Glomerular endothelial cell (primary cell): ENCODE results near the gene RNGTT. TPM values are rescaled to one million over a fixed set of nuclear protein-coding genes. Genes with fewer than 3 reads are reported as not detected.
A peak's percentile ranks its signal among the peaks of the same experiment; 100 is the strongest.
"Not testable (repeated sequence)": the region's sequence is repeated elsewhere in the genome, so short reads cannot be mapped to it uniquely, and the experiment has no call there.

Source experiments
- DNase-seq: peaks from one replicate; pipeline ENCODE4 v3.0.0-alpha.2; 2011; ENCODE audit warnings: low read depth, low spot score; ENCODE audit errors: extremely low read depth
- total RNA-seq: library from RNA; depleted of rRNA; stranded (reverse); fragments of >200 nt; gene quantifications from 2 replicates; pipeline ENCODE4 v1.2.3, GENCODE V29; 2015

The RNGTT gene
- total RNA-seq, 1 donor from 2014 or later: 10.3 TPM

DNA sequence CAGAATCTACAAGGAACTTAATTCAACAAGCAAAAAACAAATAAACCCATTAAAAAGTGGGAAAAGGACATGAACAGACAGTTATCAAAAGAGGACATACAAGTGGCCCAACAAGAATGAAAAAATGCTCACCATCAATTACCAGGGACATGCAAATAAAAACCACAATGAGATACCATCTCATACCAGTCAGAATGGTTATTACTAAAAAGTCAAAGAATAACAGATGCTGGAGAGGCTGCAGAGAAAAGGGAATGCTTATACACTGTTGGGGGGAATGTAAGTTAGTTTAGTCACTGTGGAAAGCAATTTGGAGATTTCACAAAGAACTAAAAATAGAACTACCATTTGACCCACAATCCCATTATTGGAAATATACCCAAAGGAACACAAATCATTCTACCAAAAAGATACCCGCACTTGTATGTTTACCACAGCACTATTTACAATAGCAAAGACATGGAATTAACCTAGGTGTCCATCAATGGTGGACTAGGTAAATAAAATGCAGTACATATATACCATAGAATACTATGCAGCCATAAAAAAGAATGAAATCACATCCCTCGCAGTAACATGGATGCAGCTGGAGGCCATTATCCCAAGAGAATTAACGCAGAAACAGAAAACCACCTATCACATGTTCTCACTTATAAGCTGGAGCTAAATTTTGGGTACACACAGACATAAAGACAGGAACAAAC lies 48.4 kb downstream of the RNGTT start:
- no peak for DNase-seq

DNA sequence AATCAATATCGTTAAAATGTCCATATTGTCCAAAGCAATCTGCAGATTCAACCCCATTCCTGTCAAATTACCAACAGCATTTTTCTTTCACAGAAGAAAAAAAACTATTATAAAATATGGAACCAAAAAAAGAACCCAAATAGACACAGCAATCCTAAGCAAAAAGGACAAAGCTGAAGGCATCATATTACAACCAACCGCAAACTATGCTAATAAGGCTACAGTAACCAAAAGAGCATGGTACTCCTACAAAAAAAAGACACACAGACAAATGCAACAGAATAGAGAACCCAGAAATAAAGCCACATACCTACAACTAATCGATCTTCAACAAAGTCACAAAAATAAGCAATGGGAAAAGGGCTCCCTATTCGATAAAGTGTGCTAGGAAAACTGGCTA lies 49.2 kb downstream of the RNGTT start:
- DNase-seq: no peak

DNA sequence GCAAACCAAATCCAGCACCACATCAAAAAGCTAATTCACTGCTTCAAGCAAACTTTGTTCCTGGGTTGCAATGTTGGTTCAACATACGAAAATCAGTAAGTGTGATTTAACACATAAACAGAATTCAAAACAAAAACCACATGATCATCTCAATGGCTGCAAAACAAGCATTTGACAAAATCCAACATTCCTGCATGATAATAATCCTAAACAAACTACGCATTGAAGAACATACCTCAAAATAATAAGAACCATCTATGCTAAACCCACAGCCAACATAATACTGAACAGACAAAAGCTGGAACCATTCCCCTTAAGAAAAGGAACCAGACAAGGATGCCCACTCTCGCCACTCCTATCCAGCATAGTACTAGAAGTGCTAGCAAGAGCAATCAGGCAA lies 49.9 kb downstream of the RNGTT start:
- DNase-seq: no peak

DNA sequence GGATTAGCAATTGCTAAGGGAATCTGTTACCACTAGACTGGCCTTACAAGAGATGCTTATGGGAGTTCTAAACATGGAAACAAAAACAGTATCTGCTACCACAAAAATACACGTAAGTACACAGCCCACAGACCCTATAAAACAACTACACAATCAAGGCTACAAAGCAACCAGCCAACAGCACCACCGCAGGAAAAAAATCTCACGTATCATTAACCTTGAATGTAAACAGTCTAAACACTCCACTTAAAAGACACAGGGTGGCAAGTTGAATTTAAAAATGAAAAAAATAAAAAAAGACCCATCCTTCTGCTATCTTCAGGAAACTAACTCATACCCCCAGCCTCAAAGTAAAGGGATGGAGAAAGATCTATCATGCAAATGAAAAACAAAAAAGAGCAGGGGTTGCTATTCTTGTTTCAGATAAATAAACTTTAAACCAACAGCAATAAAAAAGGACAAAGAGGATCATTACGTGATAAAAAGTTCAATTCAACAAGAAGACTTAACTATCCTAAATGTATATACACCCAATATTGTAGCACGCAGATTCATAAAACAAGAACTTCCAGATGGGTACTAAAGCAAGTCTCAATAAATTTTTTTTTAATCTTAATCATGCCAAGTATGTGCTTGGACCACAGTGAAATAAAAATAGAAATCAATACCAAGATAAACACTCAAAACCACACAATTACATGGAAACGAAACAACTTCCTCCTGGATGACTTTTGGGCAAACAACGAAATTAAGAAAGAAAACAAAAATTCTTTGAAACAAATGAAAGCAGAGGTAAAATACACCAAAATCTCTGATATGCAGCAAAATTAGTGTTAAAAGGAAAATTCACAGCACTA lies 52.3 kb downstream of the RNGTT start:
- no peak for DNase-seq

DNA sequence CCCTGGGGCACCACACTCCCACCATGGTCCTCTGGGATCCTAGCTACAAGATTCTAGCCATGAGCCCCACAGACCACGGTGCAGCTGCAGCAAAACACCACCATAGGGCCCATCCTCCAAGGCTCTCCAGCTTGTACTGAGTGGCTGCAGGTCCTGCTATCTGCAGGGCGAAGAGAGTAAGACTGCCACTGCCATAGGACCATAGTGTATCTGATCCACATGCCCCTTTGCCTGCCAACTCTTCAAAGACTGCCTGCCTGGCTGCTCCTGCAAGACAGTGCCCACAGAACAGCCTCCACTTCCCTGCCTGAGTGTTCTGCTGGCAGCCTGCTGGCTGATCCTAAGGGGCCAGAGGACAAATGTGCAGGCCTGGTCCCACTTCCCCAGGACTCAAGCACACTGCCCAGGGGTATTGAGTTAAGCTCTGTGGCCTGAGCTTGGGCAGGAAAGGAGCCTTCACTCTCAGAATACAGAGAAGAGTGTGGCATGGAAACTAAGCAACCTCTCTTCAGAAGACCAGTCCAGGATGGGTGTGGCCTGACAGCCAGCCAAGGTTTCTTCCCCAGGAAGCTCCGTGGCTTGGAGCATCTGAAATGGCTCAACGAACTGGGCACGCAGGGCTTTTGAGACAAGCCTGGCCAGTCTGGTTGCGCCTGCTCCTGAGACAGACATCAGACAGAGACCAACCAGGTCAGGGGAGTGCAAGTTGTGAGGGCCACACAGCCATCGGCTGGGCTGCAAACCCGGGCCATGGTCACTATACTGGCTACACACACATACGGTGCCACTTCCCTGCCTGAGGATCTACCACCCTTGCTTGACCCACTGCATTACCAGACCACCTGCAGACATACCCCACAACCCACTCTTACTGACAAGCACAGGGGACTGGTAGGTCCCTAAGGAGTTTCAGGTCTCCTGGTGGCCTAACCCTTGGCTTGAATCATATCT lies 54.5 kb downstream of the RNGTT start:
- DNase-seq: no peak

DNA sequence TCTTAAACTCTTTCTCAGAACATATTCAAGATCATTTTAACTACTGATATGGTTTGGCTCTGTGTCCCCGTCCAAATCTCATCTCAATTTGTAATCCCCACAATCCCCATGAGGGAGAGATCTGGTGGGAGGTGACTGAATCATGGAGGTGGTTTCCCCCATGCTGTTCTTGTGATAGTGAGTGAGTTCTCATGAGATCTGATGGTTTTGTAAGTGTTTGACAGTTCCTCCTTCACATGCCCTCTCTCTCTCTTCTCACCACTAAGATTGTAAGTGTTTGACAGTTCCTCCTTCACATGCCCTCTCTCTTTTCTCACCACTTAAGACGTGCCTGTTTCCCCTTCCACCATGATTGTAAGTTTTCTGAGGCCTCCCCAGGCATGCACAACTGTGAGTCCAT lies 56.3 kb downstream of the RNGTT start:
- not testable (repeated sequence) for DNase-seq

DNA sequence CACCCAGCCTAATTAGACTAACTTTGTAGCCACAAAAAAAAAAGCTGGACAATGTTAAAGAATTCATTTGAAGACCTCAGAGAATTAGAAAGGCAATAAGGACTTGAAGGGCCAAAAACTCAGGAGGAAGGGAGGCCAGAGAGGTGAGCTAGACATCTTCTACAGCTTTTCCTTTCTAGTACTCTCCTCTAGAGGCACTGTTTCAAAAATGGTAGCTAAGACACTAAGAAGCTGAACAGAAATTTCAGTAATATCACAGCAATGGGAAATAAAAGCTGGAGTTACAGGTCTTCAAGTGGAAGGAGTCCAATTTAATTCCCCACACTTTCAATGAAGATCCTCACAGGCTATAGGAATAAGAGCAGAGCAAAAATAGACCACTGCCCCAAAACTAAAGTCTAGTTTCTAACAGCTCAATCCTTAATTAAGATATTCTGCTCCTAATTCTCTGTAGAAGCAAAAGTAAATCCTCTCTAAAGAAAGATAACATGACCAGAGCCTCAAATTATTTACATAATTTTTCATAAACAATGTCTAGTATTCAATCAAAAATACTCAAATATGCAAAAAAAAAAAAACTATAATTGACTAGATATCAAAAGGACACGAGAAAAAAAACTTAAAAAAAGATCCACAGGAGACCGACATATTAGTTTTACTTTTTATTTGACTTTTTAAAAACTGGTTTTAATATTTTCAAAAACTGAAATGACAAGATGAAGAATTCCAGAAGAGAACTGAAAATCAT lies 63.7 kb downstream of the RNGTT start:
- DNase-seq: no peak

DNA sequence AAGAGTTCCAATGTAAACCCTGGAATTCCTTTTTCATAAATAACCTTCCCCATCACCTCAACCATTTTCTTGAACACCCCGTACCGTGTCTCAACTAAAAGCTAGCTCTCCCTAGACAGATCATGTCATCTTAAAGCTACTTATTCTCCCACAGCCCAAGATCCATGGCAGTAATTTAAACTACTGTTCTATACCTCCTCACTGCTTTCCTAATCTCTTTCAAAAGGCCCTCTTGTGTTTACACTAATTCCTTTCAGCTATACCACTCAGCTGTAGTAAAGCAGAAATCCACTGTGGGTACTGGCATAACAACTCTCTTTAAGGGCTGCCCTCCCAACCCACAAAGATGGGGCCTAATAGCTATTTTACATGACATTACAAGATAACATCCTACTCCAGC lies 67.5 kb downstream of the RNGTT start:
- DNase-seq: no peak

DNA sequence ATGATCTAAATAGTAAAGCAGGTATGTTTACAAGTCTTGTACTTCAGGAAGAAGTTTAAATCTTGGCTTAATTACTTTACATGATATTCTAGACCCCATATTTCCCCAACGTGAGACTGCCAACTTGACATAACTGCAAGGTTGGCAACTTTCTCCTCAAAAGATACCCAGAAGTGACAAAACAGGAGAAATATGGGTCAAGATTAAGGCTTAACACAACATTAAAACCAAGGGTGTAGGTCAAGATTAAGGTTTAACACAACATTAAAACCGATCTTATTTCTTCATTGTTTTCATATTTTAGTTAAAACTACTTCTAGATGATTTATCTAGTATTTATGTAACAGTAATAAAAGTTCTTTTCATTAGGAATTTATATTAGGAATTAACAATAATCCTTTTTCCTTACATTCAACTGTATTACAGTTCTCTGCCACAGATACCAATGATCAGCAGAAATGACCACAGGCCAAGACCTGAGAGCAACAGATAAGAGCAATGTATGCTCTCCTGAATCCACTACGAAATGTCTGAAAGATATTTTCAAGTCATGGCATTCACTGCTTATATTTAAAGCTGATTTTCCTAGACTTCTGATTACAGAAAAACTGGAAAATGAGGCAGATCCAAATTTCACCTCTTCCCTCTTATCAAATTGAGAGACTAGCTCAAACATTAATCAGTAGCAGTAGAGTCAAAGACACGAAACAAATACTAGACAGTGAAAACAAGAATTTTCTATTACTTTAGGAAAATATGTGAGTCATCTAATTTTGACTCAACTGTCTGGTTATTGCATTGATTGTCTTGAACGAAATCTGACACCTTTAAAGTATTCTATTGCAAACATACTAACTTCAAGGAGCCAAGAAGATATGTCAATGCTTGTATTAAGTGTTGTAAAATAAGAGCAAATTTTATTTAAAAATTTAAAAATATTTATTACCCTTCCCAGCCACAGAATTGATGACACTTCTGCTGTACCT lies 72.3 kb downstream of the RNGTT start:
- DNase-seq: no peak

DNA sequence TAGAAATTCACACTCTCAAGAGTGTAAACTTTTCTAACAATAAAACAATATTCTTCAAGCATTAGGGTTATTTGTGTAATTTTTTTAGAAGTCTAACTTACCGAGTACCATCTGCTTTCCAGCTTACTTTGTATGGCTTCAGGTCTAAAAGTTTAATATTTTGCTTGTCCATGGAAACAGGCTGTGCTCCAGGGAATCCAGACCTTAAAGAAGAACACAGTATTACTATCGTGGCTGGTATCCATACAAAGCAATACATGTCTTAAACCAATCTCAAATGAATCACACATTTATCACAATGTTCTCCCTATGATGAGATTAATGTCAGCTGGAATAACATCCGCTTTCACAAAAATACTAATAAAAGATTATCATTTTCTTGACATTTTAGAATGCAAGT lies 73.0 kb downstream of the RNGTT start:
- no peak for DNase-seq

DNA sequence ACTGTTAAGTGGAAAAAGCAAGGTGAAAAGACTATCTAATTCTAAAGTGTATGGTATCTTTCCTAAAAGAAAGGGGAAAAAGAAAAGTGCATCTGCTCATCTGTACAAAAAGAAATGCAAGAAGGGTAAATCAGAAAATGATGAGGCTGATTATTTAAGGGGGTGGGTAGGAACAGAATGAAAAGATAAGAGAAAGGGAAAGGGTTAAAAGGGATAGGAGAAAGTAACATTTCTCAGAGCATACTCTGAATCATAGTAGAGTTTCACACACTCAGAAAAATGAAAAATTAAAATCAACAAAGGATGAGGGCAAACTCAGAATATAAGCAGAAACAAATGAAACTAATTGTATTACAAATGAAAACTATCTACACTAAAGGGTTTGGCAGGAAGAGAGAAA lies 79.1 kb downstream of the RNGTT start:
- no peak for DNase-seq

DNA sequence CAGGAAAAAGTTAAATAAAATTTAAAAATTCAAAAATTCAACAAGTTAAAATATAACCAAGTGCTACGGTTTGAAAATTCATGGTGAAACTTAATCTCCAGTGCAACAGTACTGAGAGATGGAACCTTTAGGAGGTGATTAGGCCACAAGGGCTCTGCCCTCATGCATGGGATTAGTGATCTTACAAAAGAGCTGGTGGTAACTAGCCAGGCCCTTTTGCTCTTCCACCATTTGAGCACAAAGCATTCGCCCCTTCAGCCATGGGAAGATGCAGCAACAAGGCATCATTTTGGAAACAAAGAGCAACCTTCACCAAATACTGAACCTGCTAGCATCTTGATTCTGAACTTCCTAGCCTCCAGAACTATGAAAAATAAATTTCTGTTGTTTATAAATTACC lies 80.9 kb downstream of the RNGTT start:
- DNase-seq: no peak

DNA sequence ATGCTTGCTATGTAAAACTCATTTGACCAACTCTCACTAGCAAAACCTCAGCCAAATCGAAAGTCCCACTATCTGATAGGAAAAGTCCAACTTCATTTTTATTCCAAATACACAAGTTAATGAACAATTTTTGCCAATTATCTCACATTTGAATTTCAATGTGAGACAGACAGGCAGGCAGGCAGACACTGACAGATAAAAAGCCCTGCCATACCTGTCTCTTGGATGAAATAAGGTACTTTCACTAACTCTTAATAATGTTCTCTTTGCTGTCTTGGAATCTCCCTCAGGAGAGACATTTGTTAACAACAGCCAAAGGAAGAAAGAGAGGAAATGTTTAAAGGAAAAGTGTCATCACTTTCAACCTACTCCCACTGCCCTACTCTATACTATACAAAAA lies 82.0 kb downstream of the RNGTT start:
- DNase-seq: no peak

DNA sequence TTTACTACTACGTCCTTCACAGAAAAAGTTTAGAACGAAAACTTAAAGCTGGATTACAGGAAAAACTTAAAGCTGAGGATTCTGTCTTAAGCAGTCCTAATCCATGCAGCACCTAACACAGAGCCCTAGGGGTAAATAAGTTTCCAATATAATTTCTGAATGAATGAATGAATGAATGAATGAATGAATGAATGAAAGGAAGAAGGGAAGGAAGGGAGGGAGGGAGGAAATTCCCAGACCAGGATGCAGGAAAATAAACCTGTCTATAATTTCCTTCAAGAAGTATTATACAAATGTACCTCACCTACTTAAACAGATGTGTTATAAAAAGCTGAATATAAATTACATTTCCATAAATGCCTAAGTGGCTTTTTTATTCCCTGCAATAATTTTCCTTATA lies 83.4 kb downstream of the RNGTT start:
- DNase-seq: no peak

DNA sequence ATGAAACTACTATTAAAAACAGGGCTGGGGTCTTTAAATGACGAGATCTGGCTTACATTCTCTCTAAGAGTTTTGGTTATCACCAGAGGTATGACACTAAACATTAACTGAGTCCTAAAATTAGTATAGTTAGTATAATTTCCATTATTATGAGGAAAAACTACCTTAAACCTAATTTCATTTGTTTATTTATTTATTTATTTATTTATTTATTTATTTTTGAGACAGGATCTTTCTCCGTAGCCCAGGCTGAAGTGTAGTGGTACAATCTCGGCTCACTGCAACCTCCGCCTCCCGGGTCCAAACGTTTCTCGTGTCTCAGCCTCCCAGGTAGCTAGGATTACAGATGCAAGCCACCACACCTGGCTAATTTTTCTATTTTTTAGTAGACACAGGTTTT lies 85.5 kb downstream of the RNGTT start:
- no peak for DNase-seq

DNA sequence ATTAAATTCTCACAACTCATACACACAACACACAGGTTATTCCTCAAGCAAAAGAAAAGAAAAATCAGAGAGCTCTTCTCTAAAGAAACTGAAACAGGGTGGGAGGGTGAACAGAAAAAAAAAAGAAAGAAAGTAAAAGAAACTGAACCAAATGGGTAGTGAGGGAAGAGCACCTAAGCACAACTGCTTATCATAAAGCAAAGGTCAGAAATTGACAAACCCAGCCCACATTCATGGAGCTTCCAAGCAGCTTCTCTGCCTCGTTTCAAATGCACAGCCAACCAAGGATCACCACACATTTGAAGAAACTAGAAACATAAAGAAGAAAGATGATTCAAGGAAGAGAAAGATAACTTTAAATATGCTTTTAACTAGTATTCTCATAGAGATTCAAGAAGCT lies 90.5 kb downstream of the RNGTT start:
- no peak for DNase-seq

DNA sequence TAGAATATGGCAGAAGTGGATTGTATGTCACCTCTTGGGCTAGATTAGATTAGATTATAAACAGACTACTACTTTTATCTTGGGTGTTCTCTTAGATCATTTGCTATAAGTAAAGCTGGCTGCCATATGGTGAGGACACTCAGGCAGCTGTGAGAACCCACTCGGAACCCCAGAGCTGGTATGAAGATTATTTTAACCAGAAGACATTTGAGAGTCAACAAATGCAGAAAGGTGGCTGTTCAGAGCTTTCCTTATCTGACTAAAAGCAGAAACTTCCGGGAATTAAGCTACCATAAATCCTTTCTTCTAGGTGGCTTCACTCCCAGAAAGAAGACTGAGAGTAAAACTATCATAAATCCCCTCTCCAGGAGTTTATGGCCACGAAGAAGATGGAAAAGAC lies 91.9 kb downstream of the RNGTT start:
- DNase-seq: no peak

DNA sequence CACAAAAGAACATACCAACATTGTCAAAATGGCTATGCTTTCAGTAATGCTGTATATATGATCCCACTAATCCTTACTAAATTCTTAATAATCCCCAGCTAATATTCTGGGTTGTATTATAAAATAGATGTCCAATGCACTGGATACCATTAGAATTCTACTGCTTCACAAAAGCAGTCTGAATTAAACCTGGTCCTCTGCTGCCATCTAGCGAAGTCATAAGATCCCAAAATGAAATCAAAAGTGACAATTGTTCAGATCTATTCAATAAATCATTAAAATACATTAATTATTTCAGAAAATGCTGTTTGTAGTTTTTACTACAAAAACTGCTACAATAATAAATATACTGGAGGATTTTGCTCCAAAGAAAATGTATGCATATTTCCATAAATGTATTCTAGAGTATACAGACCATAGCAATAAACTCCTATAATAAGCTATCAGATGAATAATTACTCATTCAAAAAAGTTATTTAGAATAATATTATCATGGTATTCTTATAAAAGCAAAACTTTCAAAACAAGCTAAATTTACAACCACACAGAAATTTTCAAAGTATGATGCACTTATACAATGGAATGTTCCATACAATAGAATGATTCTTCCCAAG lies 92.6 kb downstream of the RNGTT start:
- peak; percentile 60 for DNase-seq
